Measurements from ENCODE around the gene ARID5B. TPM values are rescaled to one million over a fixed set of nuclear protein-coding genes. Genes with fewer than 3 reads are reported as not detected.
"Not testable (repeated sequence)": the region's sequence is repeated elsewhere in the genome, so short reads cannot be mapped to it uniquely, and the experiment has no call there.

Gene ARID5B
- total and polyA plus RNA-seq, 2 experiments from 2014 or later = 1.3 to 1.6 TPM

- H3K4me1 ChIP-seq (ENCODE audit: insufficient read depth); DNase-seq (ENCODE audit: low spot score); H4K20me1 ChIP-seq (replicated peaks; ENCODE audit: insufficient read depth); H3K9me3 Mint-ChIP-seq; H3K4me3 Mint-ChIP-seq; H3K27ac Mint-ChIP-seq; H2AFZ ChIP-seq; H3K4me1 Mint-ChIP-seq; H3F3A ChIP-seq (replicated peaks; ENCODE audit: low read depth); H3K9me2 ChIP-seq (ENCODE audit: insufficient read depth); H3K27ac ChIP-seq (ENCODE audit: low read depth); H3K27me3 ChIP-seq (ENCODE audit: insufficient read depth); H3K79me2 ChIP-seq (replicated peaks; ENCODE audit: insufficient read depth); H3K36me3 Mint-ChIP-seq (ENCODE audit: low read depth); H3K36me3 ChIP-seq (ENCODE audit: insufficient read depth); H3K4me3 ChIP-seq; ATAC-seq; H3K4me2 ChIP-seq; H3K27me3 Mint-ChIP-seq (ENCODE audit: insufficient read depth, low read depth, poor library complexity): not testable (repeated sequence)
Observed at GRCh38 chr10:62028502-62028842, 127.0 kb downstream of the ARID5B start.

- no peak for ATAC-seq
- Histone ChIP-seq H3K36me3 (ENCODE audit: insufficient read depth) (no peaks in the 10 kb centered on the region), H3K79me2 (replicated peaks; ENCODE audit: insufficient read depth) (no peaks in the 10 kb centered on the region), H3K4me3 (no peak overlapping the region), H3K4me1 (ENCODE audit: insufficient read depth) (no peaks in the 10 kb centered on the region), H3K9me2 (ENCODE audit: insufficient read depth) (no peaks in the 10 kb centered on the region), H4K20me1 (replicated peaks; ENCODE audit: insufficient read depth) (no peaks in the 10 kb centered on the region), H3K4me2 (no peak overlapping the region), H3K27me3 (ENCODE audit: insufficient read depth) (no peaks in the 10 kb centered on the region), H3K27ac (ENCODE audit: low read depth) (no peak overlapping the region), H2AFZ (no peak overlapping the region), H3F3A (replicated peaks; ENCODE audit: low read depth) (no peaks in the 10 kb centered on the region)
- Mint-ChIP-seq H3K36me3 (ENCODE audit: low read depth) (no peaks in the 10 kb centered on the region), H3K4me3 (no peak overlapping the region), H3K27ac (no peak overlapping the region), H3K4me1 (no peaks in the 10 kb centered on the region), H3K9me3 (no peaks in the 10 kb centered on the region), H3K27me3 (ENCODE audit: insufficient read depth, low read depth, poor library complexity) (no peaks in the 10 kb centered on the region)
- no peak for DNase-seq (ENCODE audit: low spot score)
- TF ChIP-seq ZNF462 (CRISPR knock-in tag; IDR thresholded peaks at IDR 0.05) = no peak
- TF ChIP-seq NANOG (IDR thresholded peaks at IDR 0.05; ENCODE audit: borderline replicate concordance) = no peak
- no peak for TF ChIP-seq EZH2 (IDR thresholded peaks at IDR 0.05; ENCODE audit: low read depth, unreplicated experiment)
- TF ChIP-seq ETS1 (IDR thresholded peaks at IDR 0.05) = no peak
- TF ChIP-seq STAT1 (IDR thresholded peaks at IDR 0.05; ENCODE audit: unreplicated experiment) = no peak
- no peak for TF ChIP-seq POLR2AphosphoS5 (IDR thresholded peaks at IDR 0.05; ENCODE audit: low read depth)
- TF ChIP-seq CREB1 (CRISPR knock-in tag; IDR thresholded peaks at IDR 0.05; ENCODE audit: low read depth) = no peak
- no peak for TF ChIP-seq JUNB (IDR thresholded peaks at IDR 0.05; ENCODE audit: unreplicated experiment)
- no peak for TF ChIP-seq EZH2phosphoT487 (IDR thresholded peaks at IDR 0.05; ENCODE audit: unreplicated experiment)
- TF ChIP-seq ZNF114 (CRISPR knock-in tag; IDR thresholded peaks at IDR 0.05) = no peak
Observed at GRCh38 chr10:62029401-62029800, 127.9 kb downstream of the ARID5B start.

Data from GM23338 (cell line).